Bronchial epithelial cell (primary cell): ENCODE data around the gene NIPSNAP3A. TPM values are rescaled to one million over a fixed set of nuclear protein-coding genes. Genes with fewer than 3 reads are reported as not detected.
A peak's percentile ranks its signal among the peaks of the same experiment; 100 is the strongest.
"Not testable (repeated sequence)": the region's sequence is repeated elsewhere in the genome, so short reads cannot be mapped to it uniquely, and the experiment has no call there.

Experiments used
- DNase-seq: peaks from one replicate; pipeline ENCODE4 v3.0.0-alpha.2; 2010; ENCODE audit warnings: low read depth
- FAIRE-seq: peaks from 2 replicates; lab custom pipeline; 2011; peaks lifted over from hg19 to GRCh38; lab: Jason Lieb, UNC
- H3K27me3 ChIP-seq: 2 replicates; pipeline ENCODE4 v1.5.1; 2011; ENCODE audit warnings: low read length; ENCODE audit not compliant: control insufficient read depth, insufficient read depth
- H3K36me3 ChIP-seq: 2 replicates; pipeline ENCODE4 v1.5.1; 2011; ENCODE audit warnings: low read length; ENCODE audit not compliant: control insufficient read depth, insufficient read depth
- H3K4me3 ChIP-seq: 2 replicates; pipeline ENCODE4 v1.5.1; 2011; ENCODE audit warnings: mild to moderate bottlenecking, low read depth, low read length, control low read depth
- total RNA-seq: library from RNA; depleted of rRNA; stranded (reverse); fragments of >200 nt; gene quantifications from 2 replicates; pipeline ENCODE4 v1.2.1, GENCODE V29; 2014
- TF ChIP-seq, protein P1 (sequence below): IDR thresholded peaks from 2 replicates; pipeline ENCODE4 v1.5.1; 2011; ENCODE audit warnings: mild to moderate bottlenecking, moderate library complexity, low read length, control low read depth, inconsistent platforms; ENCODE audit not compliant: insufficient read depth, severe bottlenecking

Gene NIPSNAP3A
- total RNA-seq: 26.9 and 30.6 TPM in 2 replicates

DNA sequence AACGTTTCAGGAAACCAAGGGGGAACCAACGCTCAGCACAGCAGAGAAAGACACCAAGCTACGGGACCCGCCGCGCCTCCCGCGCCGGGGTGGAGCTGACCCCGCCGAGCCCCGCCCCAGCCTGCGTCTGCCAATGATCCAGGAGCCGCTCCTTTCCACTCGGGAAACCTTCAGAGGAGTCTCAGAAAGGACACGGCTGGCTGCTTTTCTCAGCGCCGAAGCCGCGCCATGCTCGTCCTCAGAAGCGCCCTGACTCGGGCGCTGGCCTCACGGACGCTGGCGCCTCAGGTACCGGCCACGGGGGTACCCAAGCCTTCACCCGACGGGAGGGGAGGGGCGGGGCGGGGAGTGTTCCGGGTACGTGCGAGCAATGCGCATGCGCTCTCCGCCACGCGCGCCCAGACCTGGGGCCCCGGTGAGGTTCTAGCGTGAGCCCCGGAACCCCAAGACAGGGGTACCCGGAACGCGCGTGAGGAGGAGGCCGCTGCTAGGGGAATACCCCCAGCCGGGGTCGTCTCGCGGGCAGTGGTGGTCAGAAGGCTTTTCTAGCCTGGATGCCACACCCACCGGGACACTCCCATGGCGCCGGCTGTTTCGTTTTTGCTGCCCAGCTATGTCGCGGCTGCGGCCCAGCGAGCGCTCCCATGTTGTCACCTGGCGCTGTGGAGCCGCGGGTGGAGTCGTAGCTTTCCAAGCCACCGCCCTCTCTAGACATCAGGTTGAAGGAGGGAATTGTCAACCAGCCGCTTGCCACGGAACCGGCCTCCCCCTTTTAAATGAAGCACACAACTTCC, at the start of gene NIPSNAP3A:
Gene NIPSNAP3A, plus strand, starts transcription at position 119 of the 794 bp plus-strand sequence. Its CDS starts 110 bp downstream, at position 229.
- TF ChIP-seq, protein P1, sequence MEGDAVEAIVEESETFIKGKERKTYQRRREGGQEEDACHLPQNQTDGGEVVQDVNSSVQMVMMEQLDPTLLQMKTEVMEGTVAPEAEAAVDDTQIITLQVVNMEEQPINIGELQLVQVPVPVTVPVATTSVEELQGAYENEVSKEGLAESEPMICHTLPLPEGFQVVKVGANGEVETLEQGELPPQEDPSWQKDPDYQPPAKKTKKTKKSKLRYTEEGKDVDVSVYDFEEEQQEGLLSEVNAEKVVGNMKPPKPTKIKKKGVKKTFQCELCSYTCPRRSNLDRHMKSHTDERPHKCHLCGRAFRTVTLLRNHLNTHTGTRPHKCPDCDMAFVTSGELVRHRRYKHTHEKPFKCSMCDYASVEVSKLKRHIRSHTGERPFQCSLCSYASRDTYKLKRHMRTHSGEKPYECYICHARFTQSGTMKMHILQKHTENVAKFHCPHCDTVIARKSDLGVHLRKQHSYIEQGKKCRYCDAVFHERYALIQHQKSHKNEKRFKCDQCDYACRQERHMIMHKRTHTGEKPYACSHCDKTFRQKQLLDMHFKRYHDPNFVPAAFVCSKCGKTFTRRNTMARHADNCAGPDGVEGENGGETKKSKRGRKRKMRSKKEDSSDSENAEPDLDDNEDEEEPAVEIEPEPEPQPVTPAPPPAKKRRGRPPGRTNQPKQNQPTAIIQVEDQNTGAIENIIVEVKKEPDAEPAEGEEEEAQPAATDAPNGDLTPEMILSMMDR: no peak
- Histone ChIP-seq H3K4me3 (peak within 1 kb of the TSS; percentile 79), H3K36me3 (peaks cover 2% of the 10 kb centered on the region), H3K27me3 (no peaks in the 10 kb centered on the region)
- no peak for FAIRE-seq
- peak; percentile 57 for DNase-seq

DNA sequence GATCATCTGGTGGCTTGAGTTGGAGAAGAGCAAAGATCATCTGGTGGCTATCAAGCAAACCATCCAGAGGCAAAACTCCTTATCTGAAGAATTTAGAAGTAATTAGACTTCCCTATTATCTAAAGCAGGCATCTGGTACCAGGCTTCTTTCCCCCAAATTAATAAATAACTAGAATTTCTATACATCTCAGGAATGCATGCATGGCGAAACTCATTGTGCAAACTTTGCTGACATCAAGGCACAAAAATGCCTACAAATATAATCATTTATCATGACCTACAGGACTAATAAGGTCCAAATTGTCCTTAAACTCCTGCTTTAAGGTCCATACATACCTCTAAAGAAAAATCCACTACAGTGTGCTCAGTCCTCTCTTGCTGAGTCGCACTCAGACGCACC, 47.2 kb upstream of the NIPSNAP3A start:
- Histone ChIP-seq H3K27me3 (no peaks in the 10 kb centered on the region), H3K36me3 (no peaks in the 10 kb centered on the region), H3K4me3 (no peak overlapping the region)
- DNase-seq (no peak), FAIRE-seq (no peak)
- TF ChIP-seq, protein P1: no peak

DNA sequence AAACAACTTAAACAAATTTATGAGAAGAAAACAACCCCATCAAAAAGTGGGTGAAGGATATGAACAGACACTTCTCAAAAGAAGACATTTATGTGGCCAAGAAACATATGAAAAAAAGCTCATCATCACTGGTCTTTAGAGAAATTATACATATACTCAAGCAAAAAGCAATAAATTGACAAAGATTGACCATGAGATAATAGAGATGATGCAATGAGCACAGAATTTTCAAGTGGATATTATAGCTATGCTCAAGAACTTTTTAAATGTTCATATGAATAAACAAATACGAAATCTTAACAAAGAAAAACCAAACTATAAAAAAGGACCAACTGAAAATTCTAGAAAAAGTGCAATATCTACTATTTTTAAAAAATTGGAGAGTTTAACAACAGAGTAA, 38.7 kb upstream of the NIPSNAP3A start:
- H3K4me3 ChIP-seq, H3K36me3 ChIP-seq, DNase-seq, H3K27me3 ChIP-seq, FAIRE-seq: not testable (repeated sequence)

DNA sequence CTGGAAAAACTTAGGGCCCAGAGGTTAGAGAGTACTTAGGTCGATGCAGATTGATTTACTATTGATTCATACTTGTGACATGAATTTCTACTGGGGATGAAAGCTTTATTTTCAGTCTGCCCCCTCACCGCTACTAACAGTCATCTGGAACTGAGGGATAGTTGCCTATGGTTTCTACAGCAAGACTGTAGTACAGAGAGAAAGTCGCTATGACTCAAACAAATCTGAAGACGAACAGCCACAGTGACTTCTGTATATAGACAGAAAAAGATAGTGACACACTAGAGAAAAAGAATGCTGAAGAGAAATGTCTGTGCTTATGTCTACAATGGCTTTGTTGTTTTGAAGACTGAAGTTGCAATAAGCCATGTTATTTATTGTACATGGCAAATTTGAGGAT, 35.9 kb upstream of the NIPSNAP3A start:
- no peak overlapping the region for H3K4me3 ChIP-seq
- TF ChIP-seq, protein P1: no peak
- no peaks in the 10 kb centered on the region for H3K36me3 ChIP-seq
- H3K27me3 ChIP-seq: no peaks in the 10 kb centered on the region
- FAIRE-seq (no peak), DNase-seq (no peak)

DNA sequence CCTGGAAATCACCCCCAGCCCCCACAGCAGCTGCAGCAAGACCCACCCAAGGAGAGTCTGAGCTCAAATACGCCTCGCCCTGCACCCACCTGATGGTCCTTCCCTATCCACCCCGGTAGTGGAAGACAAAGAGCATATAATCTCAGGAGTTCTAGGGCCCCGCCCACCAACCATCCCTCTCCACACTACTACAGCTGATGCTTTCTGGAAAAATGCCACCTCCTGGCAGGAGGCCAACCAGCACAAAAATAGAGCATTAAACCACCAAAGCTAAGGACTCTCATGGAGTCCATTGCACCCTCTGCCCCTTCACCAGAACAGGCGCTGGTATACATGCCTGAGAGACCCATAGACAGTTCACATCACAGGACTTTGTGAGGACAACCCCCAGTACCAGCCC, 22.5 kb upstream of the NIPSNAP3A start:
- DNase-seq: no peak
- H3K36me3 ChIP-seq: no peaks in the 10 kb centered on the region
- no peak for FAIRE-seq
- no peaks in the 10 kb centered on the region for H3K27me3 ChIP-seq
- no peak overlapping the region for H3K4me3 ChIP-seq
- TF ChIP-seq, protein P1: no peak

DNA sequence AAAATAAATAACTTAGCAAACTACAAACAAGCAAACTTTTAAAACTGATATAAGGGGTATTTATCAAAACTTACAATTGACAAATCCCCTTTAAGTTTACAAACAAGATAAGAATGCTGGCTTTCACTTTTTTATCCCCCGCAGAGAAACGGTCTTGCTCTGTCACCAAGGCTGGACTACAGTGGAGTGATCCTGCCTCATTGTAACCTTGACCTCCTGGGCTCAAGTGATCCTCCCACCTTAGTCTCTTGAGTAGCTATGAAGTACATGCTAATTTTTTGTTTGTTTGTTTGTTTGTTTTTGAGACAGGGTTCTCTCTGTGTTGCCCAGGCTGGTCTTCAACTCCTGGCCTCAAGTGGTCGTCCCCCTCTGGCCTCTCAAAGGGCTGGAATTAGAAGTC, 9.0 kb upstream of the NIPSNAP3A start:
- DNase-seq (no peak), FAIRE-seq (no peak)
- Histone ChIP-seq H3K36me3 (no peaks in the 10 kb centered on the region), H3K4me3 (no peak overlapping the region), H3K27me3 (no peaks in the 10 kb centered on the region)
- TF ChIP-seq, protein P1: no peak
